ENCODE data around the gene ATP10A. TPM values are rescaled to one million over a fixed set of nuclear protein-coding genes. Genes with fewer than 3 reads are reported as not detected.

Gene ATP10A
- total and polyA plus RNA-seq, 2 of the 8 experiments (the other 6 are each of a cell fraction or from before 2014, with no cell fraction given) = 2.0 to 2.8 TPM

DNA sequence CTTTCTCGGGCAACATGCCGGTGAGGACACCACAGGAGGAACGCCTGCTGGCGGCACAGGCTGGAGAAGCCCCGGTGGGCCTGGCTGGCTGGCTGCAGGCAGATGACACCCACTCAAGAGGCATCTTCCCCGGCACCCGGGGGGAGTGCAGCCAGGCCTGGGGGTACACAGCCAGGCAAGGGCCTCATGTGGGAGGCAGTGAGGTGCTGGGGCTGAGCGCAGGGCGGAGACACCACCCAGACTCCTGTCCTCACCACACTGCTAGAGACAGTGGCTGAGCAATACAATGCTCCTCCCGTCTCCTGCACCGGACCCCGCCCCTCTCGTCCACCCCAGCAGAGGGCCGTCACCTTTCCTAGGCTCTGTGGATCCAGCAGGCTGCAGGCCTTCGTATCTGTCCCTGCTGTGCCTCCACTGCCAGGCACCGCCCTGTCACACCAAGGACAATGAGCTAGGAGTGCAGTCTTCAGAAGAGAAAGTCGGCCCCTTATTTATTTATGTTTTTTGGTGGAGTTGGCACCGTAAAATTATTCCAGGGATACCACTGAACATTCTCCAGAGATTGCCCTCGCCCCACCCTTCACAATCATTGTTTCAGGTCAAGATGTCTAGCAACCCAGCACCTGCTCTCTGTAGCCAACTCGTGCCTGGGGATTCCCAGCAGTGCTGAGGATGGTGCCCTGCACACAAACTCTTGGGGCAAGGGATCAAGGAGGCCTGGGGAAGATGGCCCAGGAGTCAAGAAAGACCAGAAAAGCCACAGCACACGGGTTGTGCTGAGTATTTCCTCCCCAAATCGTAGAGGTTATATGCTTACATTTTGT is 129.1 kb downstream of the ATP10A start (continued):
- TF ChIP-seq SUZ12 (IDR thresholded peaks at IDR 0.05; ENCODE audit: low read length) (no peak), JUND (IDR thresholded peaks at IDR 0.05; ENCODE audit: low read length) (no peak), JUN (IDR thresholded peaks at IDR 0.05; ENCODE audit: low read depth, low read length) (no peak), BACH1 (IDR thresholded peaks at IDR 0.05; ENCODE audit: low read length) (no peak), CHD1 (IDR thresholded peaks at IDR 0.05; ENCODE audit: low read depth, low read length) (no peak), GTF2F1 (IDR thresholded peaks at IDR 0.05; ENCODE audit: borderline replicate concordance, low read depth, low read length) (no peak), SP1 (IDR thresholded peaks at IDR 0.05; ENCODE audit: low read depth, low read length) (no peak), KDM5A (IDR thresholded peaks at IDR 0.05; ENCODE audit: low read length) (no peak)
- TF ChIP-seq, protein P1, sequence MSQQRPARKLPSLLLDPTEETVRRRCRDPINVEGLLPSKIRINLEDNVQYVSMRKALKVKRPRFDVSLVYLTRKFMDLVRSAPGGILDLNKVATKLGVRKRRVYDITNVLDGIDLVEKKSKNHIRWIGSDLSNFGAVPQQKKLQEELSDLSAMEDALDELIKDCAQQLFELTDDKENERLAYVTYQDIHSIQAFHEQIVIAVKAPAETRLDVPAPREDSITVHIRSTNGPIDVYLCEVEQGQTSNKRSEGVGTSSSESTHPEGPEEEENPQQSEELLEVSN (IDR thresholded peaks at IDR 0.05) = no peak

All from H1 (cell line).